A673 (cell line): ENCODE data around the gene MSANTD1.

Experiments
- EZH2 ChIP-seq: fragments of 200-600 bp; sonication (generic); IDR thresholded peaks from 2 replicates; pipeline ENCODE4 v1.6.1; 2017; ENCODE audit warnings: borderline replicate concordance, low read depth, mild to moderate bottlenecking, mixed read lengths, antibody characterized with exemption, low read length; ENCODE audit not compliant: poor library complexity, severe bottlenecking
- TF ChIP-seq, protein P1 (sequence below): fragments of 300-800, 200-600 bp; sonication (generic); conservative IDR thresholded peaks from 2 replicates; pipeline ENCODE4 v1.5.1; 2017; ENCODE audit warnings: low read depth, mild to moderate bottlenecking, antibody characterized with exemption, low read length, moderate library complexity, mixed read lengths

DNA sequence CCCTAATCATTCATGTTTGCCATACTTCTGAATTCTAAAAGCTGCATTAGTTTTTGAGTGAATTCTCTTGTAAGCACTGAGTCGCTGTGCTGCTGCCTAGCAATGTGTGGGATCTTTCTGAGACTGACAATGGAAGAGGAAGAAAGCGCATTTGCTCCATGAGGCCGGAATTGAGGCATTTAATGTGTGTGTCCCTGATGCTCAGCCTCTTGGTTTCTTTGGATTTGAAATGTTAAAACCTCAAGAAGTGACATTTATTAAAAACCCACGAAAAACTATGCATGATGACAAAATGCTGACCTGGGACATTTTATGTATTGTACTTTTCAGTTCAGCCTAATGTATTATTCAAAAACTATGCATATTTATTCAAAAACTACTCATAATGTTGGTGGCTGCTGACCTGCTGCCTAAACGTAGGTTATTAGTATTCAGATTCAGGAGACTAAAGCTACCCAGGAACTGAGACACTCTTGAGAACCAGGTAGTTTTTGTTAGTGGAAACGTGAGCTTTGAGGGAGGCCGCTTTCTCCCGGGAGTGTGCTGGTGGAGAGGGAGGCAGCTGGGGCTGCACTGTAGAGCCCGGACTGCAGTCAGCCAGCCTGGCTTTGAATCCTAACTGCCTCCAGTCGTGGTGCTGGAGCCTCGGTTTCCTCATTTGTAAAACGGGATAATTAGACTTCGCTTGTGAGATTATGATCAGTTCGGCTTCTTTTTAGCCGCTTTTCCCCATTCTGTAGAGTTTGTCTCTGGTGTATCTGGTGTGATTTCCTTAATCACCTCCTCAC is 55.2 kb downstream of the MSANTD1 start:
- TF ChIP-seq, protein P1, sequence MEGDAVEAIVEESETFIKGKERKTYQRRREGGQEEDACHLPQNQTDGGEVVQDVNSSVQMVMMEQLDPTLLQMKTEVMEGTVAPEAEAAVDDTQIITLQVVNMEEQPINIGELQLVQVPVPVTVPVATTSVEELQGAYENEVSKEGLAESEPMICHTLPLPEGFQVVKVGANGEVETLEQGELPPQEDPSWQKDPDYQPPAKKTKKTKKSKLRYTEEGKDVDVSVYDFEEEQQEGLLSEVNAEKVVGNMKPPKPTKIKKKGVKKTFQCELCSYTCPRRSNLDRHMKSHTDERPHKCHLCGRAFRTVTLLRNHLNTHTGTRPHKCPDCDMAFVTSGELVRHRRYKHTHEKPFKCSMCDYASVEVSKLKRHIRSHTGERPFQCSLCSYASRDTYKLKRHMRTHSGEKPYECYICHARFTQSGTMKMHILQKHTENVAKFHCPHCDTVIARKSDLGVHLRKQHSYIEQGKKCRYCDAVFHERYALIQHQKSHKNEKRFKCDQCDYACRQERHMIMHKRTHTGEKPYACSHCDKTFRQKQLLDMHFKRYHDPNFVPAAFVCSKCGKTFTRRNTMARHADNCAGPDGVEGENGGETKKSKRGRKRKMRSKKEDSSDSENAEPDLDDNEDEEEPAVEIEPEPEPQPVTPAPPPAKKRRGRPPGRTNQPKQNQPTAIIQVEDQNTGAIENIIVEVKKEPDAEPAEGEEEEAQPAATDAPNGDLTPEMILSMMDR = no peak
- TF ChIP-seq EZH2 = no peak
